Measurements from ENCODE around the gene VAV1.

DNA sequence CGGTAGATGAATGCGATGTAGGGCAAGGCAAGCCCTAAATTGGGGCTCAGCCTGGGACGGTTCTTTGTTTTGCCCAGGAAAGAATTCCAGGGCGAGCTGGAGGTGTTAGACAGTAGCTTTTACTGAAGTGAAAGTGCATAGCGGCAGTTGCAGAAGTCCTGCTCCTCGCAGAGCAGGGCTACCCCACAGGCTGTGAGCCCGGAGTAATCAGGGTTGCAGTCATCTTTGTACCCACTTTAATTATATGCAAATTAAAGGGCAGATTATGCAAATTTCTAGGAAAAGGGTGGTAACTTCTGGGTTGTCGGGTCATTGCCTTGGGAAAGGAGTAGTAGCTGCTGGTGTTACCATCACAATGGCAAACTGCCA lies 30.5 kb downstream of the VAV1 start:
- TF ChIP-seq, protein P1, sequence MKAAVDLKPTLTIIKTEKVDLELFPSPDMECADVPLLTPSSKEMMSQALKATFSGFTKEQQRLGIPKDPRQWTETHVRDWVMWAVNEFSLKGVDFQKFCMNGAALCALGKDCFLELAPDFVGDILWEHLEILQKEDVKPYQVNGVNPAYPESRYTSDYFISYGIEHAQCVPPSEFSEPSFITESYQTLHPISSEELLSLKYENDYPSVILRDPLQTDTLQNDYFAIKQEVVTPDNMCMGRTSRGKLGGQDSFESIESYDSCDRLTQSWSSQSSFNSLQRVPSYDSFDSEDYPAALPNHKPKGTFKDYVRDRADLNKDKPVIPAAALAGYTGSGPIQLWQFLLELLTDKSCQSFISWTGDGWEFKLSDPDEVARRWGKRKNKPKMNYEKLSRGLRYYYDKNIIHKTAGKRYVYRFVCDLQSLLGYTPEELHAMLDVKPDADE (conservative IDR thresholded peaks at IDR 0.05; ENCODE audit: control insufficient read depth, low read depth, low read length), result no peak
- TF ChIP-seq FOXP1 (CRISPR knock-in tag; IDR thresholded peaks at IDR 0.05), result no peak
- no peak for TF ChIP-seq MAFK (IDR thresholded peaks at IDR 0.05; ENCODE audit: low read length)
- TF ChIP-seq ZNF699 (CRISPR knock-in tag; IDR thresholded peaks at IDR 0.05; ENCODE audit: insufficient replicate concordance), result no peak
- TF ChIP-seq, protein P2, sequence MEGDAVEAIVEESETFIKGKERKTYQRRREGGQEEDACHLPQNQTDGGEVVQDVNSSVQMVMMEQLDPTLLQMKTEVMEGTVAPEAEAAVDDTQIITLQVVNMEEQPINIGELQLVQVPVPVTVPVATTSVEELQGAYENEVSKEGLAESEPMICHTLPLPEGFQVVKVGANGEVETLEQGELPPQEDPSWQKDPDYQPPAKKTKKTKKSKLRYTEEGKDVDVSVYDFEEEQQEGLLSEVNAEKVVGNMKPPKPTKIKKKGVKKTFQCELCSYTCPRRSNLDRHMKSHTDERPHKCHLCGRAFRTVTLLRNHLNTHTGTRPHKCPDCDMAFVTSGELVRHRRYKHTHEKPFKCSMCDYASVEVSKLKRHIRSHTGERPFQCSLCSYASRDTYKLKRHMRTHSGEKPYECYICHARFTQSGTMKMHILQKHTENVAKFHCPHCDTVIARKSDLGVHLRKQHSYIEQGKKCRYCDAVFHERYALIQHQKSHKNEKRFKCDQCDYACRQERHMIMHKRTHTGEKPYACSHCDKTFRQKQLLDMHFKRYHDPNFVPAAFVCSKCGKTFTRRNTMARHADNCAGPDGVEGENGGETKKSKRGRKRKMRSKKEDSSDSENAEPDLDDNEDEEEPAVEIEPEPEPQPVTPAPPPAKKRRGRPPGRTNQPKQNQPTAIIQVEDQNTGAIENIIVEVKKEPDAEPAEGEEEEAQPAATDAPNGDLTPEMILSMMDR (IDR thresholded peaks at IDR 0.05 in 2 of 3, conservative IDR thresholded peaks at IDR 0.05 in 1 of 3; ENCODE audit: insufficient read depth in 2 of 3, low read depth in 1 of 3, low read length in 3 of 3), result no peak
- TF ChIP-seq POLR2A (conservative IDR thresholded peaks at IDR 0.05), result no peak
- TF ChIP-seq LEF1 (IDR thresholded peaks at IDR 0.05), result no peak
- TF ChIP-seq, protein P3, sequence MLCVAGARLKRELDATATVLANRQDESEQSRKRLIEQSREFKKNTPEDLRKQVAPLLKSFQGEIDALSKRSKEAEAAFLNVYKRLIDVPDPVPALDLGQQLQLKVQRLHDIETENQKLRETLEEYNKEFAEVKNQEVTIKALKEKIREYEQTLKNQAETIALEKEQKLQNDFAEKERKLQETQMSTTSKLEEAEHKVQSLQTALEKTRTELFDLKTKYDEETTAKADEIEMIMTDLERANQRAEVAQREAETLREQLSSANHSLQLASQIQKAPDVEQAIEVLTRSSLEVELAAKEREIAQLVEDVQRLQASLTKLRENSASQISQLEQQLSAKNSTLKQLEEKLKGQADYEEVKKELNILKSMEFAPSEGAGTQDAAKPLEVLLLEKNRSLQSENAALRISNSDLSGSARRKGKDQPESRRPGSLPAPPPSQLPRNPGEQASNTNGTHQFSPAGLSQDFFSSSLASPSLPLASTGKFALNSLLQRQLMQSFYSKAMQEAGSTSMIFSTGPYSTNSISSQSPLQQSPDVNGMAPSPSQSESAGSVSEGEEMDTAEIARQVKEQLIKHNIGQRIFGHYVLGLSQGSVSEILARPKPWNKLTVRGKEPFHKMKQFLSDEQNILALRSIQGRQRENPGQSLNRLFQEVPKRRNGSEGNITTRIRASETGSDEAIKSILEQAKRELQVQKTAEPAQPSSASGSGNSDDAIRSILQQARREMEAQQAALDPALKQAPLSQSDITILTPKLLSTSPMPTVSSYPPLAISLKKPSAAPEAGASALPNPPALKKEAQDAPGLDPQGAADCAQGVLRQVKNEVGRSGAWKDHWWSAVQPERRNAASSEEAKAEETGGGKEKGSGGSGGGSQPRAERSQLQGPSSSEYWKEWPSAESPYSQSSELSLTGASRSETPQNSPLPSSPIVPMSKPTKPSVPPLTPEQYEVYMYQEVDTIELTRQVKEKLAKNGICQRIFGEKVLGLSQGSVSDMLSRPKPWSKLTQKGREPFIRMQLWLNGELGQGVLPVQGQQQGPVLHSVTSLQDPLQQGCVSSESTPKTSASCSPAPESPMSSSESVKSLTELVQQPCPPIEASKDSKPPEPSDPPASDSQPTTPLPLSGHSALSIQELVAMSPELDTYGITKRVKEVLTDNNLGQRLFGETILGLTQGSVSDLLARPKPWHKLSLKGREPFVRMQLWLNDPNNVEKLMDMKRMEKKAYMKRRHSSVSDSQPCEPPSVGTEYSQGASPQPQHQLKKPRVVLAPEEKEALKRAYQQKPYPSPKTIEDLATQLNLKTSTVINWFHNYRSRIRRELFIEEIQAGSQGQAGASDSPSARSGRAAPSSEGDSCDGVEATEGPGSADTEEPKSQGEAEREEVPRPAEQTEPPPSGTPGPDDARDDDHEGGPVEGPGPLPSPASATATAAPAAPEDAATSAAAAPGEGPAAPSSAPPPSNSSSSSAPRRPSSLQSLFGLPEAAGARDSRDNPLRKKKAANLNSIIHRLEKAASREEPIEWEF (CRISPR knock-in tag; IDR thresholded peaks at IDR 0.05), result no peak
- no peak for TF ChIP-seq CREM (IDR thresholded peaks at IDR 0.05; ENCODE audit: low read depth)
- TF ChIP-seq, protein P4, sequence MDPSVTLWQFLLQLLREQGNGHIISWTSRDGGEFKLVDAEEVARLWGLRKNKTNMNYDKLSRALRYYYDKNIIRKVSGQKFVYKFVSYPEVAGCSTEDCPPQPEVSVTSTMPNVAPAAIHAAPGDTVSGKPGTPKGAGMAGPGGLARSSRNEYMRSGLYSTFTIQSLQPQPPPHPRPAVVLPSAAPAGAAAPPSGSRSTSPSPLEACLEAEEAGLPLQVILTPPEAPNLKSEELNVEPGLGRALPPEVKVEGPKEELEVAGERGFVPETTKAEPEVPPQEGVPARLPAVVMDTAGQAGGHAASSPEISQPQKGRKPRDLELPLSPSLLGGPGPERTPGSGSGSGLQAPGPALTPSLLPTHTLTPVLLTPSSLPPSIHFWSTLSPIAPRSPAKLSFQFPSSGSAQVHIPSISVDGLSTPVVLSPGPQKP (CRISPR knock-in tag; IDR thresholded peaks at IDR 0.05), result no peak
- no peak for TF ChIP-seq JUND (IDR thresholded peaks at IDR 0.05; ENCODE audit: borderline replicate concordance, low read depth, low read length)
- TF ChIP-seq JUND (tag; IDR thresholded peaks at IDR 0.05; ENCODE audit: borderline replicate concordance, low read depth, low read length), result no peak

Measured in K562 (cell line).